A549 (cell line): ENCODE data around the gene PITPNC1. TPM values are rescaled to one million over a fixed set of nuclear protein-coding genes. Genes with fewer than 3 reads are reported as not detected.

Source experiments
- ATAC-seq, 2 experiments: fragments of 200-7000 bp in 1 of 2; fragments of >200 bp in 1 of 2; cut with Nextera tagmentation in 1 of 2; cut with Tn5 transposase in 1 of 2; 3 replicates each; pipeline versions ENCODE4 v1.8.0 to v1.9.1; 2018 to 2020; ENCODE audit warnings: mild to moderate bottlenecking in 1 of 2, moderate library complexity in 1 of 2
- CTCF ChIA-PET: fragments of 300-600 bp; sonication (Branson Sonifier 250); formaldehyde crosslinking; extraction: SDS; loops from one replicate; lab custom pipeline; 2021; ENCODE audit warnings: antibody characterized with exemption, inconsistent platforms; lab: Yijun Ruan, JAX
- POLR2A ChIA-PET: fragments of 350-600 bp; formaldehyde crosslinking; extraction: SDS; loops from one replicate; lab custom pipeline; 2021; ENCODE audit warnings: antibody characterized with exemption, inconsistent platforms; lab: Yijun Ruan, JAX
- DNase-seq, 2 experiments: peaks; one replicate each; pipeline versions ENCODE4 v3.0.0 to v3.0.0-alpha.2; 2011 to 2016; ENCODE audit warnings: low read depth in 1 of 2, low spot score in 1 of 2
- FAIRE-seq: peaks from 2 replicates; lab custom pipeline; 2011; peaks lifted over from hg19 to GRCh38; lab: Jason Lieb, UNC
- H3K27ac ChIP-seq, 2 experiments: fragments of >200 bp; sonication (Bioruptor Twin); formaldehyde crosslinking; 3 replicates each; pipeline ENCODE4 v1.5.1; 2016 to 2017
- H3K4me1 ChIP-seq: fragments of >200 bp; sonication (Bioruptor Twin); formaldehyde crosslinking; 3 replicates; pipeline ENCODE4 v1.6.1; 2016
- H3K4me2 ChIP-seq: fragments of >200 bp; sonication (Bioruptor Twin); formaldehyde crosslinking; 3 replicates; pipeline ENCODE4 v1.6.1; 2016
- H3K4me3 ChIP-seq: fragments of >200 bp; sonication (Bioruptor Twin); formaldehyde crosslinking; 3 replicates; pipeline ENCODE4 v1.5.1; 2016
- H3K9me3 ChIP-seq: fragments of >200 bp; sonication (Bioruptor Twin); formaldehyde crosslinking; 3 replicates; pipeline ENCODE4 v1.6.1; 2016
- BHLHE40 ChIP-seq: IDR thresholded peaks from 2 replicates; pipeline ENCODE4 v1.6.1; 2012; ENCODE audit warnings: low read depth, low read length, inconsistent platforms
- CBX2 ChIP-seq: fragments of 200-600 bp; sonication (generic); IDR thresholded peaks from 2 replicates; pipeline ENCODE4 v1.6.1; 2016; ENCODE audit warnings: low read depth, mild to moderate bottlenecking, borderline replicate concordance
- CBX8 ChIP-seq: fragments of 200-600 bp; sonication (generic); IDR thresholded peaks from 2 replicates; pipeline ENCODE4 v1.6.1; 2016
- CHD2 ChIP-seq: fragments of 150-350 bp; IDR thresholded peaks from 2 replicates; pipeline ENCODE4 v1.6.1; 2014; ENCODE audit warnings: low read length; ENCODE audit not compliant: partially characterized antibody
- CHD4 ChIP-seq: fragments of 200-600 bp; sonication (generic); IDR thresholded peaks from 2 replicates; pipeline ENCODE4 v1.6.1; 2016; ENCODE audit warnings: antibody characterized with exemption, mild to moderate bottlenecking, borderline replicate concordance
- EHF ChIP-seq: fragments of 250-450 bp; sonication (Bioruptor Pico); IDR thresholded peaks from 2 replicates; pipeline ENCODE4 v1.5.0; 2020; ENCODE audit warnings: mild to moderate bottlenecking
- EHMT2 ChIP-seq: fragments of 200-600 bp; sonication (generic); IDR thresholded peaks from 2 replicates; pipeline ENCODE4 v1.6.1; 2016; ENCODE audit warnings: antibody characterized with exemption, low read depth, mild to moderate bottlenecking, moderate library complexity
- EP300 ChIP-seq, 2 experiments: fragments of >200 bp; sonication (Bioruptor Twin); formaldehyde crosslinking; IDR thresholded peaks; 2 replicates in 1 of 2; 3 replicates in 1 of 2; pipeline ENCODE4 v1.6.1; 2016 to 2017
- ESRRA ChIP-seq: fragments of 150-350 bp; IDR thresholded peaks from 2 replicates; pipeline ENCODE4 v1.6.1; 2014; ENCODE audit warnings: mild to moderate bottlenecking, low read length, borderline replicate concordance
- FOSB ChIP-seq: fragments of 250-450 bp; sonication (Bioruptor Pico); IDR thresholded peaks from 2 replicates; pipeline ENCODE4 v1.5.0; 2020; ENCODE audit warnings: mild to moderate bottlenecking, moderate library complexity
- GATA3 ChIP-seq: IDR thresholded peaks from 2 replicates; pipeline ENCODE4 v1.6.1; 2012; ENCODE audit warnings: borderline replicate concordance
- HDAC2 ChIP-seq: fragments of 200-600 bp; sonication (generic); IDR thresholded peaks from 2 replicates; pipeline ENCODE4 v1.6.1; 2016
- HOXA7 ChIP-seq: fragments of 250-450 bp; sonication (Bioruptor Pico); IDR thresholded peaks from 2 replicates; pipeline ENCODE4 v1.5.0; 2020; ENCODE audit warnings: mild to moderate bottlenecking, moderate library complexity
- JUN ChIP-seq, 2 experiments: fragments of >200 bp; sonication (Bioruptor Twin); formaldehyde crosslinking; IDR thresholded peaks; 2 replicates in 1 of 2; 3 replicates in 1 of 2; pipeline ENCODE4 v1.6.1; 2016 to 2017
- KDM1A ChIP-seq: fragments of 200-600 bp; sonication (generic); IDR thresholded peaks from 2 replicates; pipeline ENCODE4 v1.6.1; 2016; ENCODE audit warnings: low read depth, mild to moderate bottlenecking
- MAX ChIP-seq: IDR thresholded peaks from 2 replicates; pipeline ENCODE4 v1.6.1; 2012
- MYC ChIP-seq: IDR thresholded peaks from 2 replicates; pipeline ENCODE4 v1.6.1; 2012; ENCODE audit warnings: mild to moderate bottlenecking, inconsistent platforms, low read length, improper control_type of control experiment, borderline replicate concordance
- NFE2L2 ChIP-seq: fragments of 150-350 bp; conservative IDR thresholded peaks from 2 replicates; pipeline ENCODE4 v1.6.1; 2014; ENCODE audit warnings: low read length
- PHF8 ChIP-seq: fragments of 200-600 bp; sonication (generic); IDR thresholded peaks from 2 replicates; pipeline ENCODE4 v1.6.1; 2016; ENCODE audit warnings: low read depth, mild to moderate bottlenecking, antibody characterized with exemption, moderate library complexity, borderline replicate concordance
- POLR2AphosphoS2 ChIP-seq: conservative IDR thresholded peaks from 2 replicates; pipeline ENCODE4 v1.6.1; 2012; ENCODE audit warnings: low read length, improper control_type of control experiment, inconsistent platforms
- RAD21 ChIP-seq, 2 experiments: fragments of >200 bp in 1 of 2; sonication (Bioruptor Twin) in 1 of 2; formaldehyde crosslinking in 1 of 2; IDR thresholded peaks in 1 of 2; conservative IDR thresholded peaks in 1 of 2; 2 replicates in 1 of 2; 3 replicates in 1 of 2; pipeline ENCODE4 v1.6.1; 2012 to 2018; ENCODE audit warnings: inconsistent platforms in 1 of 2
- RARB ChIP-seq: fragments of 250-450 bp; sonication (Bioruptor Pico); IDR thresholded peaks from 2 replicates; pipeline ENCODE4 v1.8.0; 2021; ENCODE audit warnings: mild to moderate bottlenecking, moderate library complexity
- RCOR1 ChIP-seq: fragments of 150-350 bp; IDR thresholded peaks from 2 replicates; pipeline ENCODE4 v1.6.1; 2014; ENCODE audit warnings: antibody characterized with exemption, low read length, low read depth
- SMC3 ChIP-seq: fragments of >200 bp; sonication (Bioruptor Twin); formaldehyde crosslinking; IDR thresholded peaks from 3 replicates; pipeline ENCODE4 v1.6.1; 2018; ENCODE audit warnings: inconsistent platforms
- SREBF2 ChIP-seq: fragments of 450-650 bp; IDR thresholded peaks from 2 replicates; pipeline ENCODE4 v1.6.1; 2014; ENCODE audit warnings: mild to moderate bottlenecking, moderate library complexity
- TP53 ChIP-seq: fragments of 250-450 bp; sonication (Bioruptor Pico); IDR thresholded peaks from 2 replicates; pipeline ENCODE4 v1.5.0; 2021; ENCODE audit warnings: mild to moderate bottlenecking, moderate library complexity
- WGBS: methylation state at CpG from one replicate; pipeline ENCODE4 v1.1.6; 2017; ENCODE audit errors: missing lambda C conversion rate; 5-methylcytosine and 5-hydroxymethylcytosine counted together
- polyA plus RNA-seq, 4 experiments: library from polyadenylated mRNA; depleted of rRNA in 3 of 4; stranded (reverse); fragments of >200 nt; fragmentation: RNase III in 1 of 4; extraction: RNeasy Plus Mini Kit Qiagen cat#74134 plus additional on column Dnase treatment in 1 of 4; gene quantifications; 2 replicates in 3 of 4; 3 replicates in 1 of 4; pipeline ENCODE4 v1.2.3, GENCODE V29; 2011 to 2017
- TF ChIP-seq, protein P1 (sequence below): IDR thresholded peaks from 2 replicates; pipeline ENCODE4 v1.6.1; 2012; ENCODE audit warnings: low read depth, borderline replicate concordance

PITPNC1 gene
- polyA plus RNA-seq, 2 of the 4 experiments (the other 2 are of a cell fraction): 3.7 to 11.2 TPM

DNA sequence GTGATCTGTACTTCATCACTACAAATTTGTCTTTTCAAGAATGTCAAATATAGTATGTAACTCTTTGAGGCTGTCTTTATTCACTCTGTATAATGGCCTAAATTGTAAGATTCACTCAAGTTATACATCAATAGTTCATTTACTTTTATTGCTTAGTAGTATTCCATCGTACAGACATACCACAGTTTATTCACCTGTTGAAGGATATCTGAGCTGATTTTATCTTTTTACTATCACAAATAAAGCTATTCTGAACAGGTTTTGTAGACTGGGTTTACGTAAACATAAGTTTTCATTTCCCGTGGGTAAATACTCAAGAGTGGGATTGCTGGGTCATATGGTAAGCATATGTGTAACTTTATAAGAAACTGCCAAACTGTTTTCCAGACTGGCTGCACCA, 29.3 kb upstream of the PITPNC1 start:
- no peak for FAIRE-seq
- no peak for ATAC-seq
- H3K4me1 ChIP-seq: no peaks in the 10 kb centered on the region
- DNase-seq: no peak
- 92% methylated on average over 3 of the region's 3 CpGs for WGBS
- H3K27ac ChIP-seq: no peak overlapping the region
- no peak overlapping the region for H3K4me3 ChIP-seq
- CTCF ChIA-PET: interaction anchor here (1.4 to 1.6 kb wide), 2 partner anchors 10 to 54 kb away, joined by 3 to 4 read pairs; no protein-coding TSS in a partner anchor
- no peaks in the 10 kb centered on the region for H3K9me3 ChIP-seq
- H3K4me2 ChIP-seq: no peak overlapping the region
- POLR2A ChIA-PET: no interaction called here
- no peak for TF ChIP-seq FOSB
- no peak for TF ChIP-seq CHD4
- TF ChIP-seq POLR2AphosphoS2: no peak
- no peak for TF ChIP-seq EP300 (IDR thresholded peaks at IDR 0.05)
- TF ChIP-seq RARB (CRISPR knock-in tag): no peak
- no peak for TF ChIP-seq CHD2
- TF ChIP-seq RCOR1: no peak
- no peak for TF ChIP-seq CBX8
- TF ChIP-seq KDM1A: no peak

GRCh38 chr17:67349420-67349819, 27.7 kb upstream of the PITPNC1 start:
- 92% methylated on average over 1 of the region's 1 CpG for WGBS
- ATAC-seq (no peak), DNase-seq (no peak), FAIRE-seq (peak; percentile 13)
- CTCF ChIA-PET: interaction anchor here (0.6 to 1.2 kb wide), 4 partner anchors 8 to 395 kb away, joined by 3 to 4 read pairs (median 4); no protein-coding TSS in a partner anchor
- no peak overlapping the region for H3K4me3 ChIP-seq
- H3K9me3 ChIP-seq: no peaks in the 10 kb centered on the region
- H3K4me1 ChIP-seq: no peaks in the 10 kb centered on the region
- POLR2A ChIA-PET: interaction anchor here (1.0 kb wide), 1 partner anchor 8 kb away, joined by 4 read pairs; no protein-coding TSS in a partner anchor
- no peak overlapping the region for H3K27ac ChIP-seq
- TF ChIP-seq EHMT2 (no peak), CBX2 (no peak), JUN (IDR thresholded peaks at IDR 0.05) (no peak), EHF (CRISPR knock-in tag) (no peak), HOXA7 (CRISPR knock-in tag) (no peak), RAD21 (conservative IDR thresholded peaks at IDR 0.05 in 1 of 2, IDR thresholded peaks at IDR 0.05 in 1 of 2) (no peak), PHF8 (no peak), SMC3 (no peak), BHLHE40 (no peak), MAX (no peak), ESRRA (no peak), TP53 (CRISPR knock-in tag) (no peak)
- TF ChIP-seq, protein P1, sequence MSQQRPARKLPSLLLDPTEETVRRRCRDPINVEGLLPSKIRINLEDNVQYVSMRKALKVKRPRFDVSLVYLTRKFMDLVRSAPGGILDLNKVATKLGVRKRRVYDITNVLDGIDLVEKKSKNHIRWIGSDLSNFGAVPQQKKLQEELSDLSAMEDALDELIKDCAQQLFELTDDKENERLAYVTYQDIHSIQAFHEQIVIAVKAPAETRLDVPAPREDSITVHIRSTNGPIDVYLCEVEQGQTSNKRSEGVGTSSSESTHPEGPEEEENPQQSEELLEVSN: no peak
- no peak overlapping the region for H3K4me2 ChIP-seq

DNA sequence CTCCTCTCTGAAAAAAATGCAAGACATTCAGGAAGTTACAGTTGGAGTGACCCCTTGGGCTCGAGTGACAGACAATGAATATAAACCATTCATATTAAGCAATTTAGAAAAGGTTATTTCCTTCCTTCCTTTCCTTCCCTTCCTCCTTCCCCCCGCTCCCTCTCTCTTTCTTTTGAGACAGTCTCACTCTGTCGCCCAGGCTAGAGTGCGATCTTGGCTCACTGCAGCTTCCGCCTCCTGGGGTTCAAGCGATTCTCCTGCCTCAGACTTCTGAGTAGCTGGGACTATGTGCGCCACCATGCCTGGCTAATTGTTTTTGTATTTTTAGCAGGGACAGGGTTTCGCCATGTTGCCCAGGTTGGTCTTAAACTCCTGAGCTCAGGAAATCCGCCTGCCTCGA, 23.9 kb upstream of the PITPNC1 start:
- CTCF ChIA-PET: interaction anchor here (1.0 to 1.2 kb wide), 3 partner anchors 9 to 132 kb away, joined by 3 to 4 read pairs (median 3); no protein-coding TSS in a partner anchor
- no peaks in the 10 kb centered on the region for H3K4me1 ChIP-seq
- no peak overlapping the region for H3K4me3 ChIP-seq
- no peak overlapping the region for H3K27ac ChIP-seq
- TF ChIP-seq NFE2L2 (no peak), EHF (CRISPR knock-in tag) (no peak), MAX (no peak), GATA3 (no peak), SREBF2 (no peak), BHLHE40 (no peak), HDAC2 (no peak), MYC (no peak), RCOR1 (no peak)
- no peak for DNase-seq
- H3K9me3 ChIP-seq: no peaks in the 10 kb centered on the region
- POLR2A ChIA-PET: interaction anchor here (0.9 kb wide), 1 partner anchor 12 kb away, joined by 4 read pairs; no protein-coding TSS in a partner anchor
- ATAC-seq: no peak
- H3K4me2 ChIP-seq: no peak overlapping the region
- 94% methylated on average over 10 of the region's 10 CpGs for WGBS
- FAIRE-seq: no peak
